ENCODE measurements around the gene RABGAP1L.

GRCh38 chr1:174266476-174266875, 107.2 kb downstream of the RABGAP1L start:
- TF ChIP-seq CTCF (IDR thresholded peaks at IDR 0.05) (no peak), SP1 (CRISPR knock-in tag; conservative IDR thresholded peaks at IDR 0.05) (no peak), SMAD3 (CRISPR knock-in tag; IDR thresholded peaks at IDR 0.05; ENCODE audit: borderline replicate concordance) (no peak), GABPB1 (CRISPR knock-in tag; IDR thresholded peaks at IDR 0.05) (no peak), ZNF512 (CRISPR knock-in tag; IDR thresholded peaks at IDR 0.05; ENCODE audit: borderline replicate concordance) (no peak), NR2C2 (CRISPR knock-in tag; IDR thresholded peaks at IDR 0.05) (no peak), TCF7 (CRISPR knock-in tag; IDR thresholded peaks at IDR 0.05; ENCODE audit: low read depth) (no peak), PRRX2 (CRISPR knock-in tag; IDR thresholded peaks at IDR 0.05) (no peak)
- TF ChIP-seq, protein P1, sequence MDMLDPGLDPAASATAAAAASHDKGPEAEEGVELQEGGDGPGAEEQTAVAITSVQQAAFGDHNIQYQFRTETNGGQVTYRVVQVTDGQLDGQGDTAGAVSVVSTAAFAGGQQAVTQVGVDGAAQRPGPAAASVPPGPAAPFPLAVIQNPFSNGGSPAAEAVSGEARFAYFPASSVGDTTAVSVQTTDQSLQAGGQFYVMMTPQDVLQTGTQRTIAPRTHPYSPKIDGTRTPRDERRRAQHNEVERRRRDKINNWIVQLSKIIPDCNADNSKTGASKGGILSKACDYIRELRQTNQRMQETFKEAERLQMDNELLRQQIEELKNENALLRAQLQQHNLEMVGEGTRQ (CRISPR knock-in tag; IDR thresholded peaks at IDR 0.05), result no peak
- TF ChIP-seq, protein P2, sequence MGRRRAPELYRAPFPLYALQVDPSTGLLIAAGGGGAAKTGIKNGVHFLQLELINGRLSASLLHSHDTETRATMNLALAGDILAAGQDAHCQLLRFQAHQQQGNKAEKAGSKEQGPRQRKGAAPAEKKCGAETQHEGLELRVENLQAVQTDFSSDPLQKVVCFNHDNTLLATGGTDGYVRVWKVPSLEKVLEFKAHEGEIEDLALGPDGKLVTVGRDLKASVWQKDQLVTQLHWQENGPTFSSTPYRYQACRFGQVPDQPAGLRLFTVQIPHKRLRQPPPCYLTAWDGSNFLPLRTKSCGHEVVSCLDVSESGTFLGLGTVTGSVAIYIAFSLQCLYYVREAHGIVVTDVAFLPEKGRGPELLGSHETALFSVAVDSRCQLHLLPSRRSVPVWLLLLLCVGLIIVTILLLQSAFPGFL (CRISPR knock-in tag; IDR thresholded peaks at IDR 0.05; ENCODE audit: borderline replicate concordance), result no peak
- TF ChIP-seq, protein P3, sequence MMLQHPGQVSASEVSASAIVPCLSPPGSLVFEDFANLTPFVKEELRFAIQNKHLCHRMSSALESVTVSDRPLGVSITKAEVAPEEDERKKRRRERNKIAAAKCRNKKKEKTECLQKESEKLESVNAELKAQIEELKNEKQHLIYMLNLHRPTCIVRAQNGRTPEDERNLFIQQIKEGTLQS (CRISPR knock-in tag; conservative IDR thresholded peaks at IDR 0.05), result no peak
